Prostate gland (tissue), 2 donors: ENCODE measurements around the gene DCAF15.

Experiments used
- POLR2A ChIP-seq: fragments of 450-650 bp; IDR thresholded peaks from one replicate; pipeline ENCODE4 v1.6.1; 2016; ENCODE audit warnings: antibody characterized with exemption, mild to moderate bottlenecking
- POLR2AphosphoS5 ChIP-seq: sonication (generic); formaldehyde crosslinking; IDR thresholded peaks from one replicate; pipeline ENCODE4 v1.6.1; 2017; ENCODE audit warnings: antibody characterized with exemption
- TF ChIP-seq, protein P1 (sequence below), 4 experiments: fragments of 200-600 bp in 2 of 4; fragments of 450-650 bp in 2 of 4; sonication (generic) in 2 of 4; IDR thresholded peaks; 1 replicate in 3 of 4; 2 replicates in 1 of 4; pipeline ENCODE4 v1.5.1; 2016 to 2019; ENCODE audit warnings: antibody characterized with exemption in 4 of 4, mild to moderate bottlenecking in 2 of 4, moderate library complexity in 2 of 4

DNA sequence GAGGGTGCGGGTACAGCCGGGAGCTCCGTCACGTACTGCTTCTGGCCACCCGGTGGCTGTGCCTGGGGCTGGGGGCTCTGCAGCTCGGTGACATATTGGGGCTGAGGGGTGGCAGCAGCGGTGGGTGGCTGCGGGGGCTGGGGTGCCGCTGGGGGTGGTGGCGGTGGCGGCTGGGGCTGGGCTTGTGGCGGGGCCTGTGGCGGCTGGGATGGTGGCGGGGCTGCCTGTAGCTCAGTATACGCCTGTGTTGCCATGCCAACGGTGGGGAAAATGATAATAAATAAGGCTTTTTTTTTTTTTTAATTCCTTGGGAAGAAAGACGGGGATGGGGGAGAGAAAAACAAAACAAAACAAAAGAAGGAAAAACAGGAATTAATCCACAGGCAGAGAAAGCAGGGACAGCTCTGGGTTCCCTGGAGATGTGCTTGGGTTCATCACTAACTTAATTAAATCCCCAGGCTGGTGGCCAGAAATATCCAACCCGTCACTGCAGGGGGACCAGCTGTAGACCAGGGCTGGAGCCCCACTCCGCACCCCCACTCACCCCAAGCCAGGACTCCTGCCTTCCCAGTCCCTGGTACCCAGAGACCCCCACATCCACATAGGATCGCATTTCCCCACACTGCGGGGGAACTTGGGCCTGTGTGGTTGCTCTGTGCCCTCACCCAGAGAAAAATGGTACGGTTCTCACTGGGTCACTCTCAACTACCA, 41.4 kb downstream of the DCAF15 start:
- TF ChIP-seq, protein P1, sequence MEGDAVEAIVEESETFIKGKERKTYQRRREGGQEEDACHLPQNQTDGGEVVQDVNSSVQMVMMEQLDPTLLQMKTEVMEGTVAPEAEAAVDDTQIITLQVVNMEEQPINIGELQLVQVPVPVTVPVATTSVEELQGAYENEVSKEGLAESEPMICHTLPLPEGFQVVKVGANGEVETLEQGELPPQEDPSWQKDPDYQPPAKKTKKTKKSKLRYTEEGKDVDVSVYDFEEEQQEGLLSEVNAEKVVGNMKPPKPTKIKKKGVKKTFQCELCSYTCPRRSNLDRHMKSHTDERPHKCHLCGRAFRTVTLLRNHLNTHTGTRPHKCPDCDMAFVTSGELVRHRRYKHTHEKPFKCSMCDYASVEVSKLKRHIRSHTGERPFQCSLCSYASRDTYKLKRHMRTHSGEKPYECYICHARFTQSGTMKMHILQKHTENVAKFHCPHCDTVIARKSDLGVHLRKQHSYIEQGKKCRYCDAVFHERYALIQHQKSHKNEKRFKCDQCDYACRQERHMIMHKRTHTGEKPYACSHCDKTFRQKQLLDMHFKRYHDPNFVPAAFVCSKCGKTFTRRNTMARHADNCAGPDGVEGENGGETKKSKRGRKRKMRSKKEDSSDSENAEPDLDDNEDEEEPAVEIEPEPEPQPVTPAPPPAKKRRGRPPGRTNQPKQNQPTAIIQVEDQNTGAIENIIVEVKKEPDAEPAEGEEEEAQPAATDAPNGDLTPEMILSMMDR (IDR thresholded peaks at IDR 0.05): no peak
- TF ChIP-seq POLR2A (no peak), POLR2AphosphoS5 (no peak)
